HEK293 (cell line): ENCODE data around the gene HMX1.

Experiments
- CTCF ChIA-PET: fragments of 350-600 bp; formaldehyde crosslinking; extraction: SDS; loops from one replicate; lab custom pipeline; 2021; ENCODE audit warnings: antibody characterized with exemption; lab: Yijun Ruan, JAX
- POLR2A ChIA-PET: fragments of 300-600 bp; formaldehyde crosslinking; extraction: SDS; loops from one replicate; lab custom pipeline; 2020; ENCODE audit warnings: antibody characterized with exemption, inconsistent platforms; lab: Yijun Ruan, JAX
- H3K27ac ChIP-seq: fragments of 200-500 bp; sonication (Bioruptor generic); 2 replicates; pipeline ENCODE4 v1.5.1; 2014; ENCODE audit warnings: low read depth, low read length, control low read depth, inconsistent platforms; ENCODE audit errors: extremely low read depth
- H3K36me3 ChIP-seq, 2 experiments: fragments of 200-500 bp in 1 of 2; sonication (Bioruptor generic) in 1 of 2; 1 replicate in 1 of 2; 2 replicates in 1 of 2; pipeline ENCODE4 v1.5.1; 2014 to 2017; ENCODE audit warnings: inconsistent platforms in 2 of 2, low read length in 2 of 2; ENCODE audit not compliant: control insufficient read depth in 2 of 2, insufficient read depth in 1 of 2
- H3K4me1 ChIP-seq: fragments of 200-500 bp; sonication (Bioruptor generic); 2 replicates; pipeline ENCODE4 v1.5.1; 2014; ENCODE audit warnings: mild to moderate bottlenecking, low read length, inconsistent platforms; ENCODE audit not compliant: control insufficient read depth, insufficient read depth
- H3K4me3 ChIP-seq: 2 replicates; pipeline ENCODE4 v1.5.1; 2011; ENCODE audit warnings: low read depth, mild to moderate bottlenecking, control low read depth, low read length, moderate library complexity
- H3K9me3 ChIP-seq: fragments of 200-500 bp; sonication (Bioruptor generic); 2 replicates; pipeline ENCODE4 v1.5.1; 2014; ENCODE audit warnings: low read depth, low read length, inconsistent platforms; ENCODE audit not compliant: control insufficient read depth, insufficient read depth
- SP7 ChIP-seq: fragments of 450-650 bp; formaldehyde crosslinking; IDR thresholded peaks from 2 replicates; pipeline ENCODE4 v1.5.1; 2016; ENCODE audit warnings: missing biosample characterization, missing genetic modification characterization
- ZBTB1 ChIP-seq: fragments of 450-650 bp; formaldehyde crosslinking; IDR thresholded peaks from 2 replicates; pipeline ENCODE4 v1.5.1; 2016; ENCODE audit warnings: missing biosample characterization, missing genetic modification characterization
- ZNF121 ChIP-seq: fragments of 450-650 bp; formaldehyde crosslinking; IDR thresholded peaks from 2 replicates; pipeline ENCODE4 v1.5.1; 2016; ENCODE audit warnings: missing biosample characterization, missing genetic modification characterization
- ZNF132 ChIP-seq: fragments of 450-650 bp; formaldehyde crosslinking; IDR thresholded peaks from 2 replicates; pipeline ENCODE4 v1.5.1; 2017; ENCODE audit warnings: missing biosample characterization, missing genetic modification characterization, borderline replicate concordance
- ZNF18 ChIP-seq: fragments of 450-650 bp; formaldehyde crosslinking; IDR thresholded peaks from 2 replicates; pipeline ENCODE4 v1.5.1; 2016; ENCODE audit warnings: missing biosample characterization, missing genetic modification characterization
- ZNF274 ChIP-seq, 2 experiments: fragments of 200-500 bp in 1 of 2; fragments of 450-650 bp in 1 of 2; sonication (Bioruptor generic) in 1 of 2; formaldehyde crosslinking in 1 of 2; IDR thresholded peaks; 2 replicates each; pipeline versions ENCODE4 v1.5.1 to v1.6.1; 2014 to 2016; ENCODE audit warnings: borderline replicate concordance in 1 of 2, inconsistent platforms in 1 of 2, low read length in 1 of 2, missing biosample characterization in 1 of 2, missing genetic modification characterization in 1 of 2
- ZNF600 ChIP-seq: fragments of 450-650 bp; formaldehyde crosslinking; IDR thresholded peaks from 2 replicates; pipeline ENCODE4 v1.5.1; 2016; ENCODE audit warnings: missing biosample characterization, missing genetic modification characterization
- ZNF626 ChIP-seq: fragments of 450-650 bp; sonication (Bioruptor Pico); formaldehyde crosslinking; IDR thresholded peaks from 2 replicates; pipeline ENCODE4 v1.5.1; 2018; ENCODE audit warnings: missing biosample characterization, missing genetic modification characterization, inconsistent platforms
- ZNF660 ChIP-seq: fragments of 450-650 bp; IDR thresholded peaks from 2 replicates; pipeline ENCODE4 v1.5.1; 2018; ENCODE audit warnings: missing biosample characterization, mild to moderate bottlenecking, missing genetic modification characterization
- ZNF707 ChIP-seq: fragments of 450-650 bp; formaldehyde crosslinking; IDR thresholded peaks from 2 replicates; pipeline ENCODE4 v1.5.1; 2016; ENCODE audit warnings: missing biosample characterization, missing genetic modification characterization
- ZSCAN16 ChIP-seq: fragments of 450-650 bp; formaldehyde crosslinking; IDR thresholded peaks from 2 replicates; pipeline ENCODE4 v1.5.1; 2016; ENCODE audit warnings: missing biosample characterization, missing genetic modification characterization
- ZSCAN23 ChIP-seq: fragments of 450-650 bp; formaldehyde crosslinking; IDR thresholded peaks from 2 replicates; pipeline ENCODE4 v1.5.1; 2016; ENCODE audit warnings: missing biosample characterization, missing genetic modification characterization
- TF ChIP-seq, protein P1 (sequence below): fragments of 450-650 bp; formaldehyde crosslinking; IDR thresholded peaks from 2 replicates; pipeline ENCODE4 v1.5.1; 2016; ENCODE audit warnings: missing biosample characterization, missing genetic modification characterization

The HMX1 gene

GRCh38 chr4:8828869-8829268 is 42.8 kb downstream of the HMX1 start:
- H3K4me1 ChIP-seq = no peaks in the 10 kb centered on the region
- TF ChIP-seq ZNF121 (tag by site-specific recombination) = no peak
- TF ChIP-seq ZNF600 (tag by site-specific recombination) = no peak
- POLR2A ChIA-PET = interaction anchor here (0.5 kb wide), 1 partner anchor 41 kb away, joined by 4 read pairs; no protein-coding TSS in a partner anchor
- H3K4me3 ChIP-seq = no peak overlapping the region
- no peak overlapping the region for H3K27ac ChIP-seq
- CTCF ChIA-PET = no interaction called here
- no peaks in the 10 kb centered on the region for H3K36me3 ChIP-seq
- no peaks in the 10 kb centered on the region for H3K9me3 ChIP-seq

DNA sequence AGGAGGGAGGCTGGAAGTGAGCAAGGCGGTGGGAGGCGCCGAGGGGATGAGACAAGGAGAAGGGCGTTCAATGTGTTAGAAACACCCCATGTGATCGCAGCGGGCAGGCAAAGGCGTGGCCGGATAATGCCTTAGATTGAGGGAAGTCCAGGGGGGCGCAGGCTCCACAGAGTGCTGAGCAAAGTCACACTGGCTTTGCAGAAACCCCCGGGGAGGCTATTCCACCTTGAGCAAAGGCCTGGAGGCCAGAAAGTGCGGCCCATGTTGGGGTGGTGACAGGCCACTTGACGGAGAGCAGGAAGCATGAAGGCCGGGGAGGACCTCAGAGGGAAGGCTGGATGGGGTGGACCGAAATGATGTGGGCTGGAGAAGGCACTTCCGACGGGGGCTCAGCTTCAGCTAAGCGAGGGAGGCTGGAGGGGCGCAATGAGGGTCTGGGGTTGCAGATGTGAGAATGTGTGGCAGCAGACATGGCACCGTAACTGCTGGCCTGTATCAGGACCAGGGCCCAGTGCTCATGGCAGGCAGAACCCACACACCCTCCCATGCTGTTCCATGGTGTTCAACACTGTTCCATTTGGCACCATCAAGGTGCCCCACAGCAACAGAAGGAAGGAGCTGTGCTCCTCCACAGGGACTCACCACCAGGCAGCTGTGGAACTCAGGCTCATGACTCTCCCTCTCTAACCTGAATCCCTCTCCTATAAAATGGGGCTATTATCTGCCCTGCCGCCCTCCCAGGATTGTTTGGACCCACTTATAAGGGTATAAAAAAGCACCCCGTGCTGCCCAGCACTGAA is 50.3 kb downstream of the HMX1 start:
- H3K9me3 ChIP-seq = no peaks in the 10 kb centered on the region
- ChIA-PET CTCF (interaction anchor here (0.8 kb wide), 1 partner anchor 133 kb away, joined by 3 read pairs; no protein-coding TSS in a partner anchor), POLR2A (no interaction called here)
- H3K27ac ChIP-seq = no peak overlapping the region
- no peaks in the 10 kb centered on the region for H3K4me1 ChIP-seq
- TF ChIP-seq, protein P1, sequence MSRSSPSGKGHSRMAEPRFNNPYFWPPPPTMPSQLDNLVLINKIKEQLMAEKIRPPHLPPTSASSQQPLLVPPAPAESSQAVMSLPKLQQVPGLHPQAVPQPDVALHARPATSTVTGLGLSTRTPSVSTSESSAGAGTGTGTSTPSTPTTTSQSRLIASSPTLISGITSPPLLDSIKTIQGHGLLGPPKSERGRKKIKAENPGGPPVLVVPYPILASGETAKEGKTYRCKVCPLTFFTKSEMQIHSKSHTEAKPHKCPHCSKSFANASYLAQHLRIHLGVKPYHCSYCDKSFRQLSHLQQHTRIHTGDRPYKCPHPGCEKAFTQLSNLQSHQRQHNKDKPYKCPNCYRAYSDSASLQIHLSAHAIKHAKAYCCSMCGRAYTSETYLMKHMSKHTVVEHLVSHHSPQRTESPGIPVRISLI = no peak
- TF ChIP-seq ZNF132 (no peak), ZBTB1 (tag by site-specific recombination) (no peak), ZNF274 (IDR thresholded peaks at IDR 0.05; ENCODE audit: low read length) (no peak), ZNF274 (tag by site-specific recombination; IDR thresholded peaks at IDR 0.05; ENCODE audit: borderline replicate concordance) (no peak), ZSCAN16 (tag by site-specific recombination) (no peak), ZNF626 (tag by site-specific recombination) (no peak), ZNF707 (tag by site-specific recombination) (no peak), SP7 (tag by site-specific recombination) (no peak), ZSCAN23 (tag by site-specific recombination) (no peak), ZNF18 (tag by site-specific recombination) (no peak)
- no peak overlapping the region for H3K4me3 ChIP-seq
- H3K36me3 ChIP-seq = no peaks in the 10 kb centered on the region

- Histone ChIP-seq H3K36me3 (no peaks in the 10 kb centered on the region), H3K4me3 (no peak overlapping the region), H3K27ac (no peak overlapping the region), H3K4me1 (no peaks in the 10 kb centered on the region), H3K9me3 (no peaks in the 10 kb centered on the region)
- POLR2A ChIA-PET = no interaction called here
- no peak for TF ChIP-seq ZNF660 (tag by site-specific recombination)
- CTCF ChIA-PET = no interaction called here
Measured at GRCh38 chr4:8820178-8821102, 51.2 kb downstream of the HMX1 start.
